GM10248 (cell line): ENCODE results near the gene POC1B.
A peak's percentile ranks its signal among the peaks of the same experiment; 100 is the strongest.

Experiments used
- CTCF ChIA-PET: fragments of 300-600 bp; sonication (Branson Sonifier 250); formaldehyde crosslinking; extraction: SDS; loops from one replicate; lab custom pipeline; 2021; ENCODE audit warnings: antibody characterized with exemption; lab: Yijun Ruan, JAX
- POLR2A ChIA-PET: fragments of 350-650 bp; sonication (Branson Sonifier 250); formaldehyde crosslinking; extraction: SDS; loops from one replicate; lab custom pipeline; 2020; ENCODE audit warnings: antibody characterized with exemption; lab: Yijun Ruan, JAX
- DNase-seq: peaks from one replicate; pipeline ENCODE4 v3.0.0; 2012; ENCODE audit errors: extremely low spot score
- TF ChIP-seq, protein P1 (sequence below): IDR thresholded peaks from 2 replicates; pipeline ENCODE4 v1.5.1; 2012; ENCODE audit warnings: mild to moderate bottlenecking, low read depth; ENCODE audit errors: extremely low read depth, missing control alignments, control extremely low read depth

The POC1B gene

DNA sequence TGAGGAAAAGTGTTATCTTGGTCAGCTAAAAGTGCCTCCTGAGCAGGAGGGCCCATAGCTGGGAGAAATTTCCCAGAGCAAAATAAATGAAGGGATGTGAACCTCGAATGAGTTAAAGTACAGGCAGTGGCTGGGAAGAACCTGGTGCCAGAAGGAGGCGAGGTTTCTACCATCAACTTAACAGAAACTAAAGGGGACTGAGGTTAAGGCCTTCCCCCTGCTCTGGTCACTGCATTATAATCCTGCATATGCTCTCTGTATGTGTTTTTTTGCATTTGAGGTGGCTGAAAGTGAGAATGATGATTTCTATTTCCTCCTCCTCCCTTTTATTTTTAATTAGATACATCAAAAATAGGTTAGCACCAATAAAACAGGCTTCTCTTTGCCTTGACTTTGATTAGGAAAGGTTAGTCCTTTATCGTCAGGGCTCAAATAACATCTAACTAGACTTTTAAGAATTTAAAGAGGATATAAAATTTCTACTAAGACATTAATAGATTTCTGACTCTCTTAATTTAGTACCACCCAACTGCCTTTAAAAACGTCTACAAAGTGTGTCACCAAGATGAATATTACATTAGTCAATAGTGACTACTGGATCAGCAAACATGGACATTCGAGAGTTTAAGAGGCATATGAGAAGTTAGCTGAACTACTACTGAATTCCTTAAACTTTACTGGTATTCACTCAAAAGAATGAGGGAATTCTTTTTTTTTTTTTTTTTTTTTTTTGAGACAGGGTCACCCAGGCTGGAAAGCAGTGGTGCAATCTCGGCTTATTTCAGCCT lies 50.5 kb downstream of the POC1B start:
- TF ChIP-seq, protein P1, sequence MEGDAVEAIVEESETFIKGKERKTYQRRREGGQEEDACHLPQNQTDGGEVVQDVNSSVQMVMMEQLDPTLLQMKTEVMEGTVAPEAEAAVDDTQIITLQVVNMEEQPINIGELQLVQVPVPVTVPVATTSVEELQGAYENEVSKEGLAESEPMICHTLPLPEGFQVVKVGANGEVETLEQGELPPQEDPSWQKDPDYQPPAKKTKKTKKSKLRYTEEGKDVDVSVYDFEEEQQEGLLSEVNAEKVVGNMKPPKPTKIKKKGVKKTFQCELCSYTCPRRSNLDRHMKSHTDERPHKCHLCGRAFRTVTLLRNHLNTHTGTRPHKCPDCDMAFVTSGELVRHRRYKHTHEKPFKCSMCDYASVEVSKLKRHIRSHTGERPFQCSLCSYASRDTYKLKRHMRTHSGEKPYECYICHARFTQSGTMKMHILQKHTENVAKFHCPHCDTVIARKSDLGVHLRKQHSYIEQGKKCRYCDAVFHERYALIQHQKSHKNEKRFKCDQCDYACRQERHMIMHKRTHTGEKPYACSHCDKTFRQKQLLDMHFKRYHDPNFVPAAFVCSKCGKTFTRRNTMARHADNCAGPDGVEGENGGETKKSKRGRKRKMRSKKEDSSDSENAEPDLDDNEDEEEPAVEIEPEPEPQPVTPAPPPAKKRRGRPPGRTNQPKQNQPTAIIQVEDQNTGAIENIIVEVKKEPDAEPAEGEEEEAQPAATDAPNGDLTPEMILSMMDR, result no peak
- no peak for DNase-seq
- ChIA-PET CTCF (interaction anchor here (0.9 to 2.3 kb wide), 7 partner anchors 14 to 456 kb away, joined by 3 to 9 read pairs (median 4); partner anchors contain the start of gene GALNT4), POLR2A (no interaction called here)

DNA sequence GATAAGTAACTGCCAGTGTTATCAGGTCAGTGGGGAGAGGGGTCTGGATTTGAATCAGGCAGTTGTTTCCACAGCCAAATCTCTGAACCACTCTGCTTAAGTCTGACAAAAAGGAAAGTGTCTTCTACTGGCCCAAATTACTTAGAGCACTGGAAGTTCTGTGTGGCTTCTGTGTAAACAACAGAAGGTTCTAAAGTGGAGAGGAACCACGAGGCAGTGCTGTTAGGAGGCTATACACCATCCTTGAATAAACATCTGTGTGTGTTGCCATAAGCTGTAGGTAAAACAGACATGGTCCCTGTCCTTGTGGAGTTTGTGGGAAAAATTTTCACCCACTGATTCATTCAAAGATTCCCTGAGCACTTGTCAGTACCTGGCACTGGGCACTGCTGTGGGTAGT lies 51.2 kb downstream of the POC1B start:
- TF ChIP-seq, protein P1, result no peak
- DNase-seq, result no peak
- POLR2A ChIA-PET, result no interaction called here
- CTCF ChIA-PET, result interaction anchor here (0.9 to 2.3 kb wide), 7 partner anchors 13 to 456 kb away, joined by 3 to 9 read pairs (median 3); partner anchors contain the start of gene GALNT4

DNA sequence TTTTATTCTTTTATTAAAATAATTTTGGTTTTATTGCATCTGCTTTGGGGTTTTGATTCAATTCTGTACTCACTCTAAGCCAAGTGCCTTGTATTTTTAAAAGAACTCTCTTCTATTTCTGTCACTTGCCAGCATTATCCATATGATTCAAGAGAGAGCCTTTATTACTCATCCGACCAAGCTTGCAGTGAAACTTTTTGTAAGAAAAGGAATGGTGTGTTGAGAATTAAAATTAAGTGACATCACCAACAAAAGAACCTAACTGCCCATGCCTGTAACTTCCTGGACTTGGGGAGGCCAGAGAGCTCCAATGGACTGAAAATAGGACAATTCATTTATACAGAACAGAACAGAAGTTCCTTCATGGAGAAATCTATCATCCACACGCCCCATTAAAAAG lies 53.3 kb downstream of the POC1B start:
- CTCF ChIA-PET, result interaction anchor here (2.1 to 9.3 kb wide), 2 partner anchors 53 to 455 kb away, joined by 7 to 132 read pairs; partner anchors contain the start of genes GALNT4 and POC1B
- POLR2A ChIA-PET, result no interaction called here

DNA sequence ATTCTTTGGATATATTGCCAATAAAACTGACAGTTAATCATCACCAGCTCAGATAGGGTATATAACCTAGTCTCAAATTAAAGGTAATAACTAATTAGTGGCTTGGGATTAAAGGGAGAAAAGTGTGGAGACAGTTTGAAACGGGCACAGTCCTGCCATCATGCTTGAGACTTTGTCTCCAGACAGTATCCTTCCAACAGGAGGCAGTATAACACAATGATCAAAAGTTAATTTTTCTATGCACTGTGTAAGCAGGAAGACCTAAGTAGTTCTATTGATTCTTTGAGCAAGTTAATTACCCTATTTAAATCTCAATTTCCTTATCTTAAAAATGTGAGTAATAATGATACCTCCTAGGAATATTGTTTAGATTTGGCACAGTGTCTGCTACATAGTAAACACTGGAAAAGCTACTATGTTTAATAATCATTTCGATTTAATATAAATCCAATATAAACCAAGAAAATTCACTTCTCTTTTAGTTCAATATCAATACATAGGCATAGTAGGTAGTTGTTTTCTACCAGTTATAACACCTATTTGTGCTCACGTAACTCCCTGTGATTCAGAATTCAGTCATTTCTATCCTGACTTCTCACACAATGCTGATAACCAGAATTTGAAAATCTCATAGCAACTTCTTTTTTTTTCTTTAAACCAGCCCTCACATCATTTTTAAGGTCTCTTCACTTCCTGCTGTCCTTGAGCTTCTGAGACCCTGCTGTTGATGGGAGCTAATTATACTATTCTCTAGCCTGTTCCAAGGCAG lies 54.9 kb downstream of the POC1B start:
- ChIA-PET CTCF (interaction anchor here (0.6 to 9.3 kb wide), 22 partner anchors 9 to 1438 kb away, joined by 3 to 132 read pairs (median 4); partner anchors contain the start of genes DUSP6, GALNT4 and POC1B), POLR2A (no interaction called here)
- TF ChIP-seq, protein P1, result peak; percentile 53
- peak; percentile 39 for DNase-seq

More for the DNA sequence above, 53.3 kb downstream of the POC1B start:
- DNase-seq, result no peak
- TF ChIP-seq, protein P1, result no peak

DNA sequence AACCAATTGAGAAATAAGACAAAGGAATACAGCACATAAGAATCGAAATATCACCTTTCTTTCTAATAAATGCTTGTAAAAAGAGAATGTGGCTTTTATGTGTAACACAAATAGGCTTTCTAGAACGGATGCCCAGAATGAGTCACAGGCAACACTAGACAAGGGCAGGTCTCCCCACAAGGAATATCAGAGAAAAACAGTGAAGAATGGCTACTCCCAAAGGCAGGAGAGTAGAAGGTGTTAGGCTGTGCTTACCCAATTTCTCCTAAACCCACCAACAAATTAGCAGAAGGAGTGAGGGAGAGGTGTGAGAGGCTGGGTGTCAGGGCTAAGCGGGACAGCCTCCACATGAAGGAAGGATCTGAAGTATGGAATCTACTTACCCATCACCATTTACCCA lies 56.5 kb downstream of the POC1B start:
- POLR2A ChIA-PET, result no interaction called here
- CTCF ChIA-PET, result interaction anchor here (1.3 to 9.3 kb wide), 4 partner anchors 19 to 451 kb away, joined by 3 to 132 read pairs (median 20); partner anchors contain the start of genes GALNT4 and POC1B
- DNase-seq, result peak; percentile 16
- TF ChIP-seq, protein P1, result no peak
